Activated T-cell treated with anti-CD3 and anti-CD28 coated beads, Interleukin-2, amount 50 U/mL, for 72 hours (primary cell): ENCODE data around the gene MARF1. TPM values are rescaled to one million over a fixed set of nuclear protein-coding genes. Genes with fewer than 3 reads are reported as not detected.
"Not testable (repeated sequence)": the region's sequence is repeated elsewhere in the genome, so short reads cannot be mapped to it uniquely, and the experiment has no call there.

Source experiments
- ATAC-seq, 2 donors: fragments of 150-1000 bp; cut with Tn5 transposase; replicated peaks in 1 of 2; 2 replicates each; pipeline ENCODE4 v1.10.0; 2021; ENCODE audit warnings: moderate library complexity in 2 of 2, mild to moderate bottlenecking in 1 of 2
- DNase-seq, 2 donors: peaks; one replicate each; pipeline ENCODE4 v3.0.0; 2021 to 2022; ENCODE audit warnings: mixed read lengths in 1 of 2
- H3K27ac Mint-ChIP-seq: one replicate; pipeline ENCODE4 v1.8.0; 2022; ENCODE audit warnings: mild to moderate bottlenecking, moderate library complexity, mixed read lengths
- H3K27me3 Mint-ChIP-seq: one replicate; pipeline ENCODE4 v1.8.0; 2022; ENCODE audit warnings: low read depth, mixed read lengths
- H3K36me3 Mint-ChIP-seq, 2 donors: one replicate each; pipeline ENCODE4 v1.8.0; 2022; ENCODE audit warnings: mixed read lengths in 2 of 2, mild to moderate bottlenecking in 1 of 2; ENCODE audit not compliant: insufficient read depth in 2 of 2
- H3K4me1 Mint-ChIP-seq: one replicate; pipeline ENCODE4 v1.8.0; 2022; ENCODE audit warnings: low read depth, mixed read lengths
- H3K4me3 Mint-ChIP-seq, 2 donors: one replicate each; pipeline ENCODE4 v1.8.0; 2022; ENCODE audit warnings: mild to moderate bottlenecking in 2 of 2, mixed read lengths in 2 of 2, moderate library complexity in 2 of 2
- H3K9me3 Mint-ChIP-seq, 2 donors: one replicate each; pipeline ENCODE4 v1.8.0; 2022; ENCODE audit warnings: mixed read lengths in 2 of 2
- total RNA-seq, 2 donors: library from RNA; stranded (reverse); gene quantifications; one replicate each; pipeline ENCODE4 v1.2.3, GENCODE V29; 2022

The MARF1 gene
- total RNA-seq, 2 donors from 2014 or later = 74.3 TPM

GRCh38 chr16:15608398-15609285 lies 34.3 kb downstream of the MARF1 start:
- DNase-seq (no peak), ATAC-seq (no peak)
- no peak overlapping the region for H3K4me3 Mint-ChIP-seq
- no peaks in the 10 kb centered on the region for H3K27me3 Mint-ChIP-seq
- H3K27ac Mint-ChIP-seq = no peak overlapping the region
- H3K4me1 Mint-ChIP-seq = peaks cover 16% of the 10 kb centered on the region
- peaks cover 11 to 50% of the 10 kb centered on the region in 2 donors for H3K36me3 Mint-ChIP-seq
- H3K9me3 Mint-ChIP-seq = no peaks in the 10 kb centered on the region

GRCh38 chr16:15607700-15608396 lies 35.1 kb downstream of the MARF1 start:
- Mint-ChIP-seq H3K4me1 (peaks cover 16% of the 10 kb centered on the region), H3K4me3 (no peak overlapping the region), H3K36me3 (peaks cover 12 to 50% of the 10 kb centered on the region in 2 donors), H3K9me3 (no peaks in the 10 kb centered on the region), H3K27me3 (no peaks in the 10 kb centered on the region), H3K27ac (no peak overlapping the region)
- ATAC-seq = no peak
- DNase-seq = no peak

- H3K9me3 Mint-ChIP-seq, H3K4me3 Mint-ChIP-seq, ATAC-seq, H3K27me3 Mint-ChIP-seq, H3K27ac Mint-ChIP-seq, DNase-seq: not testable (repeated sequence)
- Mint-ChIP-seq H3K4me1 (peaks cover 16% of the 10 kb centered on the region), H3K36me3 (peaks cover 14 to 48% of the 10 kb centered on the region in 2 donors)
These were observed 35.7 kb downstream of the MARF1 start for GRCh38 chr16:15607221-15607699.

GRCh38 chr16:15606518-15607220 lies 36.3 kb downstream of the MARF1 start:
- Mint-ChIP-seq H3K9me3 (no peaks in the 10 kb centered on the region), H3K4me3 (no peak overlapping the region)

GRCh38 chr16:15605839-15606517 lies 37.0 kb downstream of the MARF1 start:
- ATAC-seq = no peak
- peaks cover 14% of the 10 kb centered on the region for H3K4me1 Mint-ChIP-seq
- no peaks in the 10 kb centered on the region for H3K27me3 Mint-ChIP-seq
- H3K36me3 Mint-ChIP-seq = peaks cover 16 to 52% of the 10 kb centered on the region in 2 donors
- no peak overlapping the region for H3K27ac Mint-ChIP-seq
- no peaks in the 10 kb centered on the region for H3K9me3 Mint-ChIP-seq
- no peak overlapping the region for H3K4me3 Mint-ChIP-seq
- DNase-seq = no peak

More at GRCh38 chr16:15606518-15607220, 36.3 kb downstream of the MARF1 start:
- Mint-ChIP-seq H3K4me1 (peaks cover 16% of the 10 kb centered on the region), H3K27me3 (no peaks in the 10 kb centered on the region), H3K27ac (peak overlapping the region; percentile 62), H3K36me3 (peaks cover 16 to 48% of the 10 kb centered on the region in 2 donors)
- DNase-seq (no peak), ATAC-seq (no peak)

- Mint-ChIP-seq H3K9me3 (no peaks in the 10 kb centered on the region), H3K27ac (peak overlapping the region; percentile 27), H3K27me3 (no peaks in the 10 kb centered on the region), H3K4me3 (no peak overlapping the region), H3K4me1 (peaks cover 5% of the 10 kb centered on the region), H3K36me3 (peaks cover 20 to 43% of the 10 kb centered on the region in 2 donors)
- no peak for DNase-seq
- ATAC-seq = no peak
These were observed 38.2 kb downstream of the MARF1 start for GRCh38 chr16:15604460-15605440.

- H3K27me3 Mint-ChIP-seq = no peaks in the 10 kb centered on the region
- peaks cover 18% of the 10 kb centered on the region for H3K4me1 Mint-ChIP-seq
- no peak overlapping the region for H3K4me3 Mint-ChIP-seq
- ATAC-seq = no peak
- no peaks in the 10 kb centered on the region for H3K9me3 Mint-ChIP-seq
- H3K36me3 Mint-ChIP-seq = peaks cover 25 to 35% of the 10 kb centered on the region in 2 donors
- H3K27ac Mint-ChIP-seq = peak overlapping the region; percentile 0
- DNase-seq = no peak
These were observed 40.5 kb downstream of the MARF1 start for GRCh38 chr16:15602285-15603044.

GRCh38 chr16:15601212-15601879 lies 41.6 kb downstream of the MARF1 start:
- DNase-seq (no peak), ATAC-seq (no peak)
- no peaks in the 10 kb centered on the region for H3K9me3 Mint-ChIP-seq
- H3K4me1 Mint-ChIP-seq = peaks cover 23% of the 10 kb centered on the region
- no peaks in the 10 kb centered on the region for H3K27me3 Mint-ChIP-seq
- H3K4me3 Mint-ChIP-seq = no peak overlapping the region
- peaks cover 21 to 34% of the 10 kb centered on the region in 2 donors for H3K36me3 Mint-ChIP-seq
- peak overlapping the region; percentile 70 for H3K27ac Mint-ChIP-seq

GRCh38 chr16:15599303-15600070 lies 43.5 kb downstream of the MARF1 start:
- H3K27me3 Mint-ChIP-seq = no peaks in the 10 kb centered on the region
- ATAC-seq = no peak
- no peak overlapping the region for H3K4me3 Mint-ChIP-seq
- H3K36me3 Mint-ChIP-seq = peaks cover 18 to 39% of the 10 kb centered on the region in 2 donors
- H3K27ac Mint-ChIP-seq = no peak overlapping the region
- H3K4me1 Mint-ChIP-seq = peaks cover 23% of the 10 kb centered on the region
- no peak for DNase-seq
- no peaks in the 10 kb centered on the region for H3K9me3 Mint-ChIP-seq

GRCh38 chr16:15598648-15599190 lies 44.2 kb downstream of the MARF1 start:
- DNase-seq (peak; percentile 11 to 41), ATAC-seq (peak; percentile 79 to 85)
- Mint-ChIP-seq H3K4me3 (peak overlapping the region; percentile 20 to 52), H3K9me3 (no peaks in the 10 kb centered on the region), H3K4me1 (peaks cover 30% of the 10 kb centered on the region), H3K36me3 (peaks cover 17 to 38% of the 10 kb centered on the region in 2 donors), H3K27ac (peak overlapping the region; percentile 77), H3K27me3 (no peaks in the 10 kb centered on the region)
